ENCODE data around the gene IFI27L2. TPM values are rescaled to one million over a fixed set of nuclear protein-coding genes. Genes with fewer than 3 reads are reported as not detected.

IFI27L2 gene
- total RNA-seq, 1 experiment from 2014 or later, result 28.6 TPM

DNA sequence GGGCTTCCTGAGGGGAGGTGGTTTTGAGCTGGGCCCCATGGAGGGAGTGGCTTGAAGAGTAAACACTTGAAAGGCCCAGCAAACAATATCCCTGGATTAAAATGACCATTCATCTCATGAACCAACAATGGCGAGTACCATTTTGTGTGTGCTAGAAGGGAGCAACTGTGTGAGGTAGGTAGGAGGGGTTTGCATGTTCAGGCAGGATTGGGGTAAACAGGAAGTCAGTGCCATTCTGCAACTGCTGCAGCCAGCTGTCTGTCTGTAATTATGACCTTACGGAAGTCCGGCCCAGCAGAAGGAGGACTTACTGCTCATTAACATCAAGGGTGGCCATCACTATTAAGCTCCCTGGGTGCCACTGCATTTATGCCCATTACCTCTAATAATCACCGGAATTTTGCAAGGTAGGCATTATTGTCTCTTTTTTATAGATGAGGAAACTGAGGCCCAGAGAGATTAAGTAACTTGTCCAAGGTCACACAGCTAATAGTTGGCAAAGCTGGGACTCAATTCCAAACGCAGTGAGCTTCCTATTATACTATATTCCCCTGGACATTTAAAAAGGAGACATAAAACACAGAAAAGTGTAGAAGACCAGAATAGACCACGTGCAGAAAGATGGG lies 16.6 kb upstream of the IFI27L2 start:
- WGBS (ENCODE audit: extremely low coverage, insufficient read length, low lambda C conversion rate), result no CpG with 5 or more reads among the region's 6 CpGs
- DNase-seq, result no peak
- Histone ChIP-seq H4K91ac (ENCODE audit: insufficient read length, low read depth, low read length) (no peak overlapping the region), H2AK5ac (ENCODE audit: insufficient read length, low read length) (no peak overlapping the region), H4K5ac (ENCODE audit: insufficient read length, low read depth, low read length) (no peak overlapping the region), H3K23me2 (ENCODE audit: insufficient read length, low read depth, low read length, poor library complexity, severe bottlenecking) (peaks cover 2% of the 10 kb centered on the region), H3K14ac (ENCODE audit: insufficient read depth, low read length) (no peak overlapping the region), H3K79me2 (ENCODE audit: insufficient read depth, low read length) (no peaks in the 10 kb centered on the region), H2BK20ac (ENCODE audit: low read depth, low read length, poor library complexity, severe bottlenecking) (peak overlapping the region; percentile 91), H4K20me1 (ENCODE audit: control insufficient read depth, insufficient read depth, insufficient read length) (no peaks in the 10 kb centered on the region), H2BK120ac (ENCODE audit: low read depth, low read length, poor library complexity, severe bottlenecking) (no peak overlapping the region), H3K27me3 (ENCODE audit: insufficient read depth, low read length) (no peaks in the 10 kb centered on the region), H3K9ac (ENCODE audit: extremely low read depth, insufficient read length, low read length) (no peak overlapping the region), H2BK15ac (ENCODE audit: low read depth, low read length) (no peak overlapping the region), H3K23ac (ENCODE audit: insufficient read length, low read depth, low read length) (no peak overlapping the region), H3T11ph (ENCODE audit: low read length) (no peak overlapping the region), H3K18ac (ENCODE audit: insufficient read length, low read depth, low read length) (no peak overlapping the region), H4K8ac (replicated peaks; ENCODE audit: insufficient read length, low read depth, low read length) (no peak overlapping the region), H2BK5ac (ENCODE audit: insufficient read length, low read length) (no peak overlapping the region), H3K4me2 (ENCODE audit: insufficient read depth, insufficient read length, low read length) (no peak overlapping the region), H3K4ac (ENCODE audit: low read depth, low read length) (no peak overlapping the region), H2AFZ (ENCODE audit: low read length) (no peak overlapping the region), H3K27ac (ENCODE audit: insufficient read length, low read depth, low read length) (no peak overlapping the region), H3K4me1 (ENCODE audit: insufficient read depth, low read length) (no peaks in the 10 kb centered on the region), H3K56ac (ENCODE audit: insufficient read length, low read depth, low read length) (no peak overlapping the region), H2BK12ac (ENCODE audit: insufficient read length, low read depth, low read length) (no peak overlapping the region), H3K79me1 (ENCODE audit: insufficient read depth, low read depth, low read length, poor library complexity, severe bottlenecking) (no peaks in the 10 kb centered on the region), H3K9me3 (ENCODE audit: control insufficient read depth, low read depth, low read length) (no peaks in the 10 kb centered on the region)
- TF ChIP-seq, protein P1, sequence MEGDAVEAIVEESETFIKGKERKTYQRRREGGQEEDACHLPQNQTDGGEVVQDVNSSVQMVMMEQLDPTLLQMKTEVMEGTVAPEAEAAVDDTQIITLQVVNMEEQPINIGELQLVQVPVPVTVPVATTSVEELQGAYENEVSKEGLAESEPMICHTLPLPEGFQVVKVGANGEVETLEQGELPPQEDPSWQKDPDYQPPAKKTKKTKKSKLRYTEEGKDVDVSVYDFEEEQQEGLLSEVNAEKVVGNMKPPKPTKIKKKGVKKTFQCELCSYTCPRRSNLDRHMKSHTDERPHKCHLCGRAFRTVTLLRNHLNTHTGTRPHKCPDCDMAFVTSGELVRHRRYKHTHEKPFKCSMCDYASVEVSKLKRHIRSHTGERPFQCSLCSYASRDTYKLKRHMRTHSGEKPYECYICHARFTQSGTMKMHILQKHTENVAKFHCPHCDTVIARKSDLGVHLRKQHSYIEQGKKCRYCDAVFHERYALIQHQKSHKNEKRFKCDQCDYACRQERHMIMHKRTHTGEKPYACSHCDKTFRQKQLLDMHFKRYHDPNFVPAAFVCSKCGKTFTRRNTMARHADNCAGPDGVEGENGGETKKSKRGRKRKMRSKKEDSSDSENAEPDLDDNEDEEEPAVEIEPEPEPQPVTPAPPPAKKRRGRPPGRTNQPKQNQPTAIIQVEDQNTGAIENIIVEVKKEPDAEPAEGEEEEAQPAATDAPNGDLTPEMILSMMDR (conservative IDR thresholded peaks at IDR 0.05), result no peak
- Mint-ChIP-seq H3K4me1 (peaks cover 9 to 15% of the 10 kb centered on the region in 2 experiments), H3K27ac (peak overlapping the region in 1 of 3 experiments; percentile 69; a peak in 1 of 7 replicates), H3K36me3 (ENCODE audit: insufficient read depth in 1 of 3, low read depth in 3 of 3) (no peaks in the 10 kb centered on the region; a peak in 1 of 7 replicates), H3K4me3 (no peak overlapping the region), H3K9me3 (peaks cover 0 to 3% of the 10 kb centered on the region in 2 experiments; a peak in 1 of 5 replicates), H3K27me3 (ENCODE audit: low read depth) (peaks cover 3% of the 10 kb centered on the region; the same call in 1 of the 2 replicates)
